HEK293 (cell line): ENCODE measurements around the gene SNX5.

ENCODE experiments used
- CTCF ChIP-seq: fragments of 450-650 bp; formaldehyde crosslinking; IDR thresholded peaks from 2 replicates; pipeline ENCODE4 v1.5.1; 2016; ENCODE audit warnings: missing biosample characterization, missing genetic modification characterization
- KLF10 ChIP-seq: fragments of 450-650 bp; IDR thresholded peaks from 2 replicates; pipeline ENCODE4 v1.5.1; 2018; ENCODE audit warnings: missing biosample characterization, mild to moderate bottlenecking, missing genetic modification characterization
- ZNF133 ChIP-seq: fragments of 450-650 bp; formaldehyde crosslinking; IDR thresholded peaks from 2 replicates; pipeline ENCODE4 v1.5.1; 2016; ENCODE audit warnings: missing biosample characterization, missing genetic modification characterization
- ZNF274 ChIP-seq, 2 experiments: fragments of 200-500 bp in 1 of 2; fragments of 450-650 bp in 1 of 2; sonication (Bioruptor generic) in 1 of 2; formaldehyde crosslinking in 1 of 2; IDR thresholded peaks; 2 replicates each; pipeline versions ENCODE4 v1.5.1 to v1.6.1; 2014 to 2016; ENCODE audit warnings: borderline replicate concordance in 1 of 2, inconsistent platforms in 1 of 2, low read length in 1 of 2, missing biosample characterization in 1 of 2, missing genetic modification characterization in 1 of 2
- ZNF518A ChIP-seq: fragments of 450-650 bp; formaldehyde crosslinking; conservative IDR thresholded peaks from 2 replicates; pipeline ENCODE4 v1.5.1; 2016; ENCODE audit warnings: low read depth, missing biosample characterization, missing genetic modification characterization
- TF ChIP-seq, protein P1 (sequence below): fragments of 450-650 bp; formaldehyde crosslinking; IDR thresholded peaks from 2 replicates; pipeline ENCODE4 v1.5.1; 2016; ENCODE audit warnings: missing biosample characterization, missing genetic modification characterization

DNA sequence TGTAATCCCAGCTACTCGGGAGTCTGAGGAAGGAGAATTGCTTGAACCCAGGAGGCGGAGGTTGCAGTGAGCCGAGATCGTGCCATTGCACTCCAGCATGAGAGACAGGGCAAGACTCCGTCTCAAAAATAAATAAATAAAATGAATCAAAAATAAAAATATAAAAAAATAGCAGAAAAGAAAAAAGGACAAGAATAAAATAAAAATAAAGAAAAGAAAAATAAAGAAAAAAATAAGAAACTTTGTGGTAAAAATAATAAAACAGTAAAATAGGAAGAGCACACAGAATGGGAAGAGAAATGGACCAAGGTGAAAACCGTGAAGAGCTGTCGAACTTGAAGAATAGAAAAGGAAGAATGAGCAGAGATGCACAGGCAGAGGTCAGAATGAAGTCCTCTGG is 63.0 kb downstream of the SNX5 start:
- TF ChIP-seq, protein P1, sequence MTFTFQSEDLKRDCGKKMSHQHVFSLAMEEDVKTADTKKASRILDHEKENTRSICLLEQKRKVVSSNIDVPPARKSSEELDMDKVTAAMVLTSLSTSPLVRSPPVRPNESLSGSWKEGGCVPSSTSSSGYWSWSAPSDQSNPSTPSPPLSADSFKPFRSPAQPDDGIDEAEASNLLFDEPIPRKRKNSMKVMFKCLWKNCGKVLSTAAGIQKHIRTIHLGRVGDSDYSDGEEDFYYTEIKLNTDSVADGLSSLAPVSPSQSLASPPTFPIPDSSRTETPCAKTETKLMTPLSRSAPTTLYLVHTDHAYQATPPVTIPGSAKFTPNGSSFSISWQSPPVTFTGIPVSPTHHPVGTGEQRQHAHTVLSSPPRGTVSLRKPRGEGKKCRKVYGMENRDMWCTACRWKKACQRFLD (tag by site-specific recombination), result no peak
- TF ChIP-seq CTCF (tag by site-specific recombination) (no peak), ZNF133 (tag by site-specific recombination) (no peak), ZNF518A (no peak), ZNF274 (IDR thresholded peaks at IDR 0.05; ENCODE audit: low read length) (no peak), ZNF274 (tag by site-specific recombination; IDR thresholded peaks at IDR 0.05; ENCODE audit: borderline replicate concordance) (no peak), KLF10 (tag by site-specific recombination) (no peak)
